Stomach (tissue), 9 donors: ENCODE measurements around the gene MYH13. TPM values are rescaled to one million over a fixed set of nuclear protein-coding genes. Genes with fewer than 3 reads are reported as not detected.

ENCODE experiments used
- DNase-seq, 2 donors: peaks; one replicate each; pipeline versions ENCODE4 v3.0.0 to v3.0.0-alpha.2; 2013 to 2019
- H3K27ac ChIP-seq, 5 donors: fragments of 200-600 bp in 4 of 5; sonication (generic) in 4 of 5; one replicate each; pipeline ENCODE4 v1.5.1; 2013 to 2019; ENCODE audit warnings: mild to moderate bottlenecking in 1 of 5, moderate library complexity in 1 of 5
- H3K27me3 ChIP-seq, 3 donors: fragments of 200-600 bp; sonication (generic); one replicate each; pipeline ENCODE4 v1.5.1; 2017 to 2019; ENCODE audit warnings: mixed run types in 1 of 3
- H3K36me3 ChIP-seq, 4 donors: fragments of 200-600 bp; sonication (generic); 1 replicate in 3 of 4; 2 replicates in 1 of 4; pipeline ENCODE4 v1.5.1; 2016 to 2019
- H3K4me1 ChIP-seq, 4 donors: fragments of 200-600 bp; sonication (generic); one replicate each; pipeline ENCODE4 v1.5.1; 2016 to 2019
- H3K4me3 ChIP-seq, 4 donors: fragments of 200-600 bp; sonication (generic) in 3 of 4; one replicate each; pipeline ENCODE4 v1.5.1; 2016 to 2019; ENCODE audit warnings: mild to moderate bottlenecking in 1 of 4
- H3K9me3 ChIP-seq, 4 donors: fragments of 200-600 bp; sonication (generic); one replicate each; pipeline ENCODE4 v1.5.1; 2016 to 2019
- EP300 ChIP-seq: sonication (generic); formaldehyde crosslinking; IDR thresholded peaks from one replicate; pipeline ENCODE4 v1.6.1; 2017; ENCODE audit warnings: antibody characterized with exemption
- POLR2A ChIP-seq, 4 donors: fragments of 450-650 bp; IDR thresholded peaks; one replicate each; pipeline ENCODE4 v1.6.1; 2016; ENCODE audit warnings: antibody characterized with exemption in 4 of 4, control low read depth in 2 of 4, mild to moderate bottlenecking in 1 of 4, moderate library complexity in 1 of 4
- POLR2AphosphoS5 ChIP-seq, 3 donors: sonication (generic); formaldehyde crosslinking; IDR thresholded peaks; one replicate each; pipeline ENCODE4 v1.6.1; 2016; ENCODE audit warnings: antibody characterized with exemption in 3 of 3
- WGBS, 5 donors: extraction: QIAGEN DNeasy Blood & Tissue Kit in 3 of 5; methylation state at CpG; one replicate each; pipeline versions ENCODE4 v1.1.5 to v1.1.7; 2013 to 2018; 5-methylcytosine and 5-hydroxymethylcytosine counted together
- intact Hi-C: fragments of 100-400 bp; cut with DNase I; formaldehyde crosslinking; loops from one replicate; pipeline ENCODE4 v1.15.1; 2023; ENCODE audit warnings: low total_unique reads
- polyA plus RNA-seq, 3 donors: library from polyadenylated mRNA; stranded (reverse); fragments of 200-250 nt; gene quantifications; one replicate each; pipeline ENCODE4 v1.2.3, GENCODE V29; 2013
- total RNA-seq, 5 donors: library from RNA; depleted of rRNA; stranded (reverse); fragments of >200 nt; gene quantifications; one replicate each; pipeline versions ENCODE4 v1.1.0 to v1.2.3, GENCODE V29; 2014 to 2016
- TF ChIP-seq, protein P1 (sequence below), 7 experiments: fragments of 450-650 bp in 4 of 7; fragments of 200-600 bp in 3 of 7; sonication (generic) in 3 of 7; IDR thresholded peaks; one replicate each; pipeline ENCODE4 v1.5.1; 2016 to 2019; ENCODE audit warnings: antibody characterized with exemption in 7 of 7, control low read depth in 2 of 7, mild to moderate bottlenecking in 1 of 7
- donor health status: healthy with polysubstance abuse.
- donor health status: Bipolar disorder and iron deficiency.
- donor health status: healthy.

MYH13 gene
- total and polyA plus RNA-seq, 8 donors = 0.68 to 5.4 (median 2.6) TPM

GRCh38 chr17:10290041-10290440, 82.8 kb downstream of the MYH13 start:
- H3K27ac ChIP-seq = peak overlapping the region in 1 of 5 donors; percentile 23
- no peaks in the 10 kb centered on the region for H3K36me3 ChIP-seq
- peaks cover 0 to 38% (median 0%) of the 10 kb centered on the region in 3 donors for H3K27me3 ChIP-seq
- peak in 1 of 2 donors; percentile 52 for DNase-seq
- TF ChIP-seq EP300 = no peak
- TF ChIP-seq POLR2A (IDR thresholded peaks at IDR 0.05) = no peak
- TF ChIP-seq, protein P1, sequence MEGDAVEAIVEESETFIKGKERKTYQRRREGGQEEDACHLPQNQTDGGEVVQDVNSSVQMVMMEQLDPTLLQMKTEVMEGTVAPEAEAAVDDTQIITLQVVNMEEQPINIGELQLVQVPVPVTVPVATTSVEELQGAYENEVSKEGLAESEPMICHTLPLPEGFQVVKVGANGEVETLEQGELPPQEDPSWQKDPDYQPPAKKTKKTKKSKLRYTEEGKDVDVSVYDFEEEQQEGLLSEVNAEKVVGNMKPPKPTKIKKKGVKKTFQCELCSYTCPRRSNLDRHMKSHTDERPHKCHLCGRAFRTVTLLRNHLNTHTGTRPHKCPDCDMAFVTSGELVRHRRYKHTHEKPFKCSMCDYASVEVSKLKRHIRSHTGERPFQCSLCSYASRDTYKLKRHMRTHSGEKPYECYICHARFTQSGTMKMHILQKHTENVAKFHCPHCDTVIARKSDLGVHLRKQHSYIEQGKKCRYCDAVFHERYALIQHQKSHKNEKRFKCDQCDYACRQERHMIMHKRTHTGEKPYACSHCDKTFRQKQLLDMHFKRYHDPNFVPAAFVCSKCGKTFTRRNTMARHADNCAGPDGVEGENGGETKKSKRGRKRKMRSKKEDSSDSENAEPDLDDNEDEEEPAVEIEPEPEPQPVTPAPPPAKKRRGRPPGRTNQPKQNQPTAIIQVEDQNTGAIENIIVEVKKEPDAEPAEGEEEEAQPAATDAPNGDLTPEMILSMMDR (IDR thresholded peaks at IDR 0.05) = no peak
- no peak for TF ChIP-seq POLR2AphosphoS5 (IDR thresholded peaks at IDR 0.05)
- no peaks in the 10 kb centered on the region for H3K4me1 ChIP-seq
- no peak overlapping the region for H3K4me3 ChIP-seq
- 10 to 50% (median 28%) methylated on average over 1 of the region's 1 CpG for WGBS, 5 donors
- H3K9me3 ChIP-seq = no peaks in the 10 kb centered on the region
- intact Hi-C loops = no loop called here

- Histone ChIP-seq H3K36me3 (no peaks in the 10 kb centered on the region), H3K4me3 (no peak overlapping the region), H3K27me3 (peaks cover 0 to 24% (median 0%) of the 10 kb centered on the region in 3 donors), H3K4me1 (no peaks in the 10 kb centered on the region), H3K27ac (no peak overlapping the region), H3K9me3 (no peaks in the 10 kb centered on the region)
- DNase-seq = no peak
- intact Hi-C loops = no loop called here
- TF ChIP-seq POLR2AphosphoS5 (IDR thresholded peaks at IDR 0.05) (no peak), POLR2A (IDR thresholded peaks at IDR 0.05) (no peak), EP300 (no peak)
- TF ChIP-seq, protein P1 (IDR thresholded peaks at IDR 0.05) = no peak
- 13 to 25% (median 20%) methylated on average over 1 of the region's 1 CpG for WGBS, 5 donors
Observed at GRCh38 chr17:10286324-10286723, 86.5 kb downstream of the MYH13 start.

- Histone ChIP-seq H3K27me3 (peaks cover 0 to 23% (median 0%) of the 10 kb centered on the region in 3 donors), H3K4me1 (no peaks in the 10 kb centered on the region), H3K4me3 (no peak overlapping the region), H3K27ac (no peak overlapping the region), H3K36me3 (no peaks in the 10 kb centered on the region), H3K9me3 (no peaks in the 10 kb centered on the region)
- no peak for DNase-seq
- intact Hi-C loops = no loop called here
- 69 to 80% (median 73%) methylated on average over 8 of the region's 8 CpGs for WGBS, 5 donors
- TF ChIP-seq POLR2AphosphoS5 (IDR thresholded peaks at IDR 0.05) = no peak
- TF ChIP-seq, protein P1 (IDR thresholded peaks at IDR 0.05) = no peak
- TF ChIP-seq EP300 = no peak
- no peak for TF ChIP-seq POLR2A (IDR thresholded peaks at IDR 0.05)
Observed at GRCh38 chr17:10285896-10286295, 86.9 kb downstream of the MYH13 start.

- Histone ChIP-seq H3K4me1 (no peaks in the 10 kb centered on the region), H3K27me3 (peaks cover 0 to 17% (median 0%) of the 10 kb centered on the region in 3 donors), H3K36me3 (no peaks in the 10 kb centered on the region), H3K27ac (no peak overlapping the region), H3K4me3 (no peak overlapping the region), H3K9me3 (no peaks in the 10 kb centered on the region)
- DNase-seq = no peak
- TF ChIP-seq POLR2A (IDR thresholded peaks at IDR 0.05) = no peak
- no peak for TF ChIP-seq EP300
- TF ChIP-seq POLR2AphosphoS5 (IDR thresholded peaks at IDR 0.05) = no peak
- 56 to 79% (median 66%) methylated on average over 1 of the region's 1 CpG for WGBS, 5 donors
- intact Hi-C loops = no loop called here
Observed at GRCh38 chr17:10280068-10280467, 92.7 kb downstream of the MYH13 start.

GRCh38 chr17:10278218-10278617, 94.6 kb downstream of the MYH13 start:
- Histone ChIP-seq H3K36me3 (no peaks in the 10 kb centered on the region), H3K27ac (no peak overlapping the region), H3K9me3 (no peaks in the 10 kb centered on the region), H3K4me1 (no peaks in the 10 kb centered on the region), H3K27me3 (peaks cover 0 to 19% (median 0%) of the 10 kb centered on the region in 3 donors), H3K4me3 (no peak overlapping the region)
- no peak for DNase-seq
- intact Hi-C loops = no loop called here
- TF ChIP-seq POLR2A (IDR thresholded peaks at IDR 0.05) (no peak), EP300 (no peak), POLR2AphosphoS5 (IDR thresholded peaks at IDR 0.05) (no peak)
- WGBS, 5 donors = 24 to 47% (median 33%) methylated on average over 2 to 3 of the region's 3 CpGs
